ENCODE data around the gene PRM1. TPM values are rescaled to one million over a fixed set of nuclear protein-coding genes. Genes with fewer than 3 reads are reported as not detected.

Gene PRM1
- total and polyA plus RNA-seq, 2 of the 8 experiments (the other 6 are each of a cell fraction or from before 2014, with no cell fraction given), result 0.54 to 0.82 TPM

DNA sequence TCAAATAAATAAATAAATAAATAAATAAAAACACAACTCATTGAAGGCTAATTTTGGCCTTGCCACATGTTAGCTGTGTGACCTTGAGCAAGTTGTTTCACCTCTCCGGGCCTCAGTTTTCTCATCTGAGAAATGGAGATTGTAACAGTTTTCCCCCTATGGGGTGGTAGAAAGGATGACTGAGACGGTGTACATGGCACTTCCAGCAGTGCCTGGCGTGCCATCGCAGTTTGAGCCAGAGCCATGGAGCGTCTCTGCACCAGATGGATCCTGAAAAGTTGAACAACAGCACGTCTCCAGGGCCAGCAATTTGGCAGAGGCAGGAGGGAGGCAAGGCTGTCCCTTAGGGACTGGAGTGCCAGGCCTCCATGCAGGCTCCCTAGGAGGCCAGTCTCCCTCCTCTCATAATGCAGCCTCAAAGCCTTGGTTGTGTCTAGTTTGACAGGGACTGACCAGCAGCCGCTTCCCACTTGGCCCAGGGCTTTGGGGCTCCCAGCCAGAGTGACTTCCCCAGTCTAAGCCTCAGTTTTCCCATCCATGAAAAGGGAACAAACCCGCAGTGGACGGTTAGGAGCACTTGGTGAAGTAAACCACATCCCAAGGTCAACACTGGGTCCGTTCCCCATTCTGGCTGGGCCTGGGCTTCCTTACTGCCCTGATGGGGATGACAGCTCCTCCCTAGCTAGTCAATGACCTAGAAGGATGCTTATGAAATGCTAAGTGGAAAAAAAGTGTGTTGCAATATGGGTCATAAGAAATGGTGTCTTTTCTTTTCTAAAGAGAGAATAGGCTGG is 44.5 kb downstream of the PRM1 start:
- no peak overlapping the region for H4K5ac ChIP-seq (ENCODE audit: insufficient read length, low read depth, low read length)
- H3K14ac ChIP-seq (ENCODE audit: insufficient read length), result no peak overlapping the region
- no peak overlapping the region for H4K91ac ChIP-seq (replicated peaks; ENCODE audit: insufficient read length, low read length)
- H3K36me3 ChIP-seq (ENCODE audit: control insufficient read depth in 2 of 4, insufficient read depth in 4 of 4, low read length in 3 of 4), result no peaks in the 10 kb centered on the region
- no peak overlapping the region for H2AFZ ChIP-seq (ENCODE audit: low read length)
- ChIA-PET POLR2A (ENCODE audit: partially characterized antibody) (interaction anchor here (0.6 to 3.6 kb wide), 2 partner anchors 19 to 165 kb away, joined by 3 to 15 read pairs; partner anchors contain the start of gene SOCS1), CTCF (ENCODE audit: partially characterized antibody) (interaction anchor here (0.6 to 2.0 kb wide), 4 partner anchors 15 to 47 kb away, joined by 3 to 4 read pairs (median 3); no protein-coding TSS in a partner anchor)
- H3K9ac ChIP-seq (replicated peaks in 1 of 4; ENCODE audit: extremely low read depth in 1 of 4, low read depth in 3 of 4, low read length in 3 of 4), result no peak overlapping the region
- peaks cover 0 to 9% (median 2%) of the 10 kb centered on the region in 4 experiments; a peak in 3 of 7 replicates for H3K4me1 ChIP-seq (replicated peaks in 1 of 4; ENCODE audit: control insufficient read depth in 3 of 4, insufficient read depth in 4 of 4, low read length in 3 of 4)
- 0 out of 2 replicates have a peak overlapping the region, but pooled peaks have one; percentile 46 for H2BK15ac ChIP-seq (ENCODE audit: low read length)
- no peak overlapping the region for H3K27ac ChIP-seq (ENCODE audit: low read depth, low read length)
- no peak overlapping the region for H3K18ac ChIP-seq (ENCODE audit: extremely low read depth, low read length)
- no peak overlapping the region for H2BK20ac ChIP-seq (ENCODE audit: low read length)
- H4K20me1 ChIP-seq (replicated peaks in 1 of 2; ENCODE audit: control insufficient read depth in 1 of 2, insufficient read depth in 2 of 2, low read length in 2 of 2), result no peaks in the 10 kb centered on the region
- no peak overlapping the region for H3K23ac ChIP-seq (ENCODE audit: insufficient read length)
- 80% methylated on average over 9 of the region's 10 CpGs; no CpG with 5 or more reads in 1 of the 2 experiments for WGBS, 2 experiments (ENCODE audit: extremely low coverage in 1 of 2, insufficient coverage in 1 of 2, insufficient read length in 1 of 2, insufficient replicate concordance in 2 of 2, low coverage in 1 of 2, low lambda C conversion rate in 2 of 2, missing lambda C conversion rate in 1 of 2)
- H3K79me1 ChIP-seq (ENCODE audit: low read depth, low read length), result no peaks in the 10 kb centered on the region
- H2BK120ac ChIP-seq (replicated peaks; ENCODE audit: low read depth, low read length), result no peak overlapping the region
- no peaks in the 10 kb centered on the region for H3K27me3 ChIP-seq (replicated peaks in 1 of 4; ENCODE audit: control insufficient read depth in 3 of 4, extremely low read depth in 1 of 4, insufficient read depth in 3 of 4, low read length in 3 of 4)
- H2AK5ac ChIP-seq (ENCODE audit: low read depth, low read length), result no peak overlapping the region
- no peak overlapping the region for H3K4ac ChIP-seq (replicated peaks; ENCODE audit: insufficient read length, low read depth, low read length)
- no peak for FAIRE-seq
- no peaks in the 10 kb centered on the region for H3K23me2 ChIP-seq (ENCODE audit: low read depth, low read length)
- H3K4me3 ChIP-seq (ENCODE audit: extremely low read depth in 1 of 4, insufficient read depth in 2 of 4, low read depth in 3 of 4, low read length in 4 of 4), result no peak overlapping the region
- H3K9me3 ChIP-seq (ENCODE audit: insufficient read depth in 2 of 2, low read depth in 1 of 2, low read length in 1 of 2), result 0 out of 4 replicates have a peak, but pooled peaks cover 0 to 3% of the 10 kb centered on the region in 2 experiments
- H3K56ac ChIP-seq (replicated peaks; ENCODE audit: insufficient read length, low read depth, low read length), result no peak overlapping the region
- 0 out of 2 replicates have a peak overlapping the region, but pooled peaks have one; percentile 52 for H2BK5ac ChIP-seq (ENCODE audit: low read depth, low read length)
- H3K4me2 ChIP-seq (ENCODE audit: insufficient read depth in 1 of 2, low read depth in 2 of 2, low read length in 2 of 2), result no peak overlapping the region
- no peak overlapping the region for H2BK12ac ChIP-seq (ENCODE audit: low read depth, low read length)
- no peak for DNase-seq (ENCODE audit: low read depth in 1 of 2, low spot score in 2 of 2)
- no peak overlapping the region; the same call in 1 of the 2 replicates for H4K8ac ChIP-seq (ENCODE audit: extremely low read depth, insufficient read depth, low read length)
- H3K79me2 ChIP-seq (ENCODE audit: control insufficient read depth in 1 of 2, insufficient read depth in 2 of 2, low read length in 2 of 2), result no peaks in the 10 kb centered on the region
- TF ChIP-seq KDM1A (IDR thresholded peaks at IDR 0.05; ENCODE audit: borderline replicate concordance, low read length), result no peak
- TF ChIP-seq RNF2 (IDR thresholded peaks at IDR 0.05; ENCODE audit: borderline replicate concordance, low read depth, low read length, missing control alignments, poor library complexity, severe bottlenecking), result no peak
- no peak for TF ChIP-seq NRF1 (IDR thresholded peaks at IDR 0.05; ENCODE audit: low read depth, low read length)
- TF ChIP-seq, protein P1, sequence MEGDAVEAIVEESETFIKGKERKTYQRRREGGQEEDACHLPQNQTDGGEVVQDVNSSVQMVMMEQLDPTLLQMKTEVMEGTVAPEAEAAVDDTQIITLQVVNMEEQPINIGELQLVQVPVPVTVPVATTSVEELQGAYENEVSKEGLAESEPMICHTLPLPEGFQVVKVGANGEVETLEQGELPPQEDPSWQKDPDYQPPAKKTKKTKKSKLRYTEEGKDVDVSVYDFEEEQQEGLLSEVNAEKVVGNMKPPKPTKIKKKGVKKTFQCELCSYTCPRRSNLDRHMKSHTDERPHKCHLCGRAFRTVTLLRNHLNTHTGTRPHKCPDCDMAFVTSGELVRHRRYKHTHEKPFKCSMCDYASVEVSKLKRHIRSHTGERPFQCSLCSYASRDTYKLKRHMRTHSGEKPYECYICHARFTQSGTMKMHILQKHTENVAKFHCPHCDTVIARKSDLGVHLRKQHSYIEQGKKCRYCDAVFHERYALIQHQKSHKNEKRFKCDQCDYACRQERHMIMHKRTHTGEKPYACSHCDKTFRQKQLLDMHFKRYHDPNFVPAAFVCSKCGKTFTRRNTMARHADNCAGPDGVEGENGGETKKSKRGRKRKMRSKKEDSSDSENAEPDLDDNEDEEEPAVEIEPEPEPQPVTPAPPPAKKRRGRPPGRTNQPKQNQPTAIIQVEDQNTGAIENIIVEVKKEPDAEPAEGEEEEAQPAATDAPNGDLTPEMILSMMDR (IDR thresholded peaks at IDR 0.05; ENCODE audit: control extremely low read depth in 1 of 3, insufficient read depth in 1 of 3, low read depth in 1 of 3, low read length in 3 of 3), result no peak
- TF ChIP-seq CEBPB (IDR thresholded peaks at IDR 0.05; ENCODE audit: low read depth, low read length), result no peak
- TF ChIP-seq JUND (IDR thresholded peaks at IDR 0.05; ENCODE audit: low read length), result no peak
- TF ChIP-seq CTBP2 (IDR thresholded peaks at IDR 0.05; ENCODE audit: borderline replicate concordance, insufficient read depth, insufficient read length, low read length), result no peak

Data from H1 (cell line).